ENCODE results near the gene IL23A.
A peak's percentile ranks its signal among the peaks of the same experiment; 100 is the strongest.

Gene IL23A

GRCh38 chr12:56346675-56347074 lies 8.0 kb downstream of the IL23A start:
- TF ChIP-seq RAD21 (IDR thresholded peaks at IDR 0.05; ENCODE audit: low read depth) = peak; percentile 6; the same call in 1 of the 2 replicates
- no peak for TF ChIP-seq MAX (IDR thresholded peaks at IDR 0.05)

GRCh38 chr12:56348776-56349175 lies 10.1 kb downstream of the IL23A start:
- TF ChIP-seq EP300 (IDR thresholded peaks at IDR 0.05; ENCODE audit: borderline replicate concordance) = no peak
- TF ChIP-seq TCF12 (IDR thresholded peaks at IDR 0.05; ENCODE audit: low read depth) = no peak
- no peak for TF ChIP-seq TEAD4 (IDR thresholded peaks at IDR 0.05)
- TF ChIP-seq, protein P1, sequence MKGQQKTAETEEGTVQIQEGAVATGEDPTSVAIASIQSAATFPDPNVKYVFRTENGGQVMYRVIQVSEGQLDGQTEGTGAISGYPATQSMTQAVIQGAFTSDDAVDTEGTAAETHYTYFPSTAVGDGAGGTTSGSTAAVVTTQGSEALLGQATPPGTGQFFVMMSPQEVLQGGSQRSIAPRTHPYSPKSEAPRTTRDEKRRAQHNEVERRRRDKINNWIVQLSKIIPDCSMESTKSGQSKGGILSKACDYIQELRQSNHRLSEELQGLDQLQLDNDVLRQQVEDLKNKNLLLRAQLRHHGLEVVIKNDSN (IDR thresholded peaks at IDR 0.05) = no peak
- no peak for TF ChIP-seq CEBPB (IDR thresholded peaks at IDR 0.05)
- TF ChIP-seq EGR1 (IDR thresholded peaks at IDR 0.05) = no peak
- no peak for TF ChIP-seq RAD21 (IDR thresholded peaks at IDR 0.05; ENCODE audit: low read depth)
- TF ChIP-seq, protein P2, sequence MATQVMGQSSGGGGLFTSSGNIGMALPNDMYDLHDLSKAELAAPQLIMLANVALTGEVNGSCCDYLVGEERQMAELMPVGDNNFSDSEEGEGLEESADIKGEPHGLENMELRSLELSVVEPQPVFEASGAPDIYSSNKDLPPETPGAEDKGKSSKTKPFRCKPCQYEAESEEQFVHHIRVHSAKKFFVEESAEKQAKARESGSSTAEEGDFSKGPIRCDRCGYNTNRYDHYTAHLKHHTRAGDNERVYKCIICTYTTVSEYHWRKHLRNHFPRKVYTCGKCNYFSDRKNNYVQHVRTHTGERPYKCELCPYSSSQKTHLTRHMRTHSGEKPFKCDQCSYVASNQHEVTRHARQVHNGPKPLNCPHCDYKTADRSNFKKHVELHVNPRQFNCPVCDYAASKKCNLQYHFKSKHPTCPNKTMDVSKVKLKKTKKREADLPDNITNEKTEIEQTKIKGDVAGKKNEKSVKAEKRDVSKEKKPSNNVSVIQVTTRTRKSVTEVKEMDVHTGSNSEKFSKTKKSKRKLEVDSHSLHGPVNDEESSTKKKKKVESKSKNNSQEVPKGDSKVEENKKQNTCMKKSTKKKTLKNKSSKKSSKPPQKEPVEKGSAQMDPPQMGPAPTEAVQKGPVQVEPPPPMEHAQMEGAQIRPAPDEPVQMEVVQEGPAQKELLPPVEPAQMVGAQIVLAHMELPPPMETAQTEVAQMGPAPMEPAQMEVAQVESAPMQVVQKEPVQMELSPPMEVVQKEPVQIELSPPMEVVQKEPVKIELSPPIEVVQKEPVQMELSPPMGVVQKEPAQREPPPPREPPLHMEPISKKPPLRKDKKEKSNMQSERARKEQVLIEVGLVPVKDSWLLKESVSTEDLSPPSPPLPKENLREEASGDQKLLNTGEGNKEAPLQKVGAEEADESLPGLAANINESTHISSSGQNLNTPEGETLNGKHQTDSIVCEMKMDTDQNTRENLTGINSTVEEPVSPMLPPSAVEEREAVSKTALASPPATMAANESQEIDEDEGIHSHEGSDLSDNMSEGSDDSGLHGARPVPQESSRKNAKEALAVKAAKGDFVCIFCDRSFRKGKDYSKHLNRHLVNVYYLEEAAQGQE (IDR thresholded peaks at IDR 0.05; ENCODE audit: low read depth) = no peak
- TF ChIP-seq TAF1 (IDR thresholded peaks at IDR 0.05; ENCODE audit: low read depth) = no peak
- TF ChIP-seq YY1 (IDR thresholded peaks at IDR 0.05; ENCODE audit: low read depth) = no peak
- no peak for TF ChIP-seq MAX (IDR thresholded peaks at IDR 0.05)
- TF ChIP-seq NFIC (IDR thresholded peaks at IDR 0.05) = no peak
- no peak for TF ChIP-seq FOXM1 (IDR thresholded peaks at IDR 0.05; ENCODE audit: borderline replicate concordance, low read depth)

DNA sequence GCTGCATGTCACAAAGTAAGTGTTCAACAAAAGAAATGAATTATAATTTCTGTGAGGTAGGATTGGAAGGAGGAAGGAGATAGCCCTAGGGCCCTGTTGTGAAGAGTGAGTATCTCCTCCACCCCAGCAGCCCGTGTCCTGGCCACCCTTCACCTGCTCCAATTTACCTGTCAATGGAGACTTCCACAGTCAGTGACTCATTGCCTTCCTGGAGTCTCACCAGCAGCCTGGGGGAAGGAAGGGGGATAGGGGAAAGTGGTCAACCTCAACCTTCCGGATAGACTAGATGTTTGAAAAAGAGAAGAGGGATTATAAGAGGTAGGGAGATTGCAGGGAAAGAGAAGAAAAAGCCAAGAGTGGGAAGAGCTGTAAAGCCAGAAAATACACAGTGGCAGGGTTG lies 12.0 kb downstream of the IL23A start:
- no peak for TF ChIP-seq FOXM1 (IDR thresholded peaks at IDR 0.05; ENCODE audit: borderline replicate concordance, low read depth)
- no peak for TF ChIP-seq RAD21 (IDR thresholded peaks at IDR 0.05; ENCODE audit: low read depth)
- no peak for TF ChIP-seq TEAD4 (IDR thresholded peaks at IDR 0.05)
- TF ChIP-seq, protein P1 (IDR thresholded peaks at IDR 0.05) = no peak
- no peak for TF ChIP-seq CREB1 (IDR thresholded peaks at IDR 0.05; ENCODE audit: low read depth)
- TF ChIP-seq YY1 (IDR thresholded peaks at IDR 0.05; ENCODE audit: low read depth) = no peak
- TF ChIP-seq, protein P2 (IDR thresholded peaks at IDR 0.05; ENCODE audit: low read depth) = no peak
- TF ChIP-seq EGR1 (IDR thresholded peaks at IDR 0.05) = no peak
- TF ChIP-seq TCF12 (IDR thresholded peaks at IDR 0.05; ENCODE audit: low read depth) = no peak
- no peak for TF ChIP-seq CEBPB (IDR thresholded peaks at IDR 0.05)
- TF ChIP-seq TAF1 (IDR thresholded peaks at IDR 0.05; ENCODE audit: low read depth) = no peak
- no peak for TF ChIP-seq NFIC (IDR thresholded peaks at IDR 0.05)
- TF ChIP-seq ZBTB7A (IDR thresholded peaks at IDR 0.05; ENCODE audit: low read depth) = no peak
- no peak for TF ChIP-seq EP300 (IDR thresholded peaks at IDR 0.05; ENCODE audit: borderline replicate concordance)
- TF ChIP-seq MAX (IDR thresholded peaks at IDR 0.05) = no peak

DNA sequence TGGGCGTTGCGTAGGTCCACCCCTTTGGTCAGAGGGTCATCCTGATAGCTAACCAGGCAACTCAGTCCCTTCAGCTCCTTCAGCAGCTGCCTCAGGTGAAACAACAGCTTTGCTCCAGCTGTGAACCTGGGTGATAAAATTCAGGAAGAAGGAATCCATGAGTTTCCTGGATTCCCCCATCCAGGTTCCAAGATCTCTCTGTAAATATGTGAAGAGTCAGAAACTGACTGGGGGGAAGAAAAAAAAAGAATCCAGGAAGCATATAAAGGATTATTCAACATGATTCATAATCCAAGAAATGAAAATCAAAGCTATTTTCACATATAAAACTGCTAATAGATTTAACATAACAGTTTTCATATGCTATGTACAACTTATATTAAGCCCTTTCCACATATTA lies 12.6 kb downstream of the IL23A start:
- TF ChIP-seq TEAD4 (IDR thresholded peaks at IDR 0.05) (no peak), CREB1 (IDR thresholded peaks at IDR 0.05; ENCODE audit: low read depth) (no peak)

- TF ChIP-seq TEAD4 (IDR thresholded peaks at IDR 0.05) = no peak
- TF ChIP-seq CREB1 (IDR thresholded peaks at IDR 0.05; ENCODE audit: low read depth) = no peak
- TF ChIP-seq CEBPB (IDR thresholded peaks at IDR 0.05) = no peak
These were observed 20.3 kb downstream of the IL23A start for GRCh38 chr12:56358836-56359532.

DNA sequence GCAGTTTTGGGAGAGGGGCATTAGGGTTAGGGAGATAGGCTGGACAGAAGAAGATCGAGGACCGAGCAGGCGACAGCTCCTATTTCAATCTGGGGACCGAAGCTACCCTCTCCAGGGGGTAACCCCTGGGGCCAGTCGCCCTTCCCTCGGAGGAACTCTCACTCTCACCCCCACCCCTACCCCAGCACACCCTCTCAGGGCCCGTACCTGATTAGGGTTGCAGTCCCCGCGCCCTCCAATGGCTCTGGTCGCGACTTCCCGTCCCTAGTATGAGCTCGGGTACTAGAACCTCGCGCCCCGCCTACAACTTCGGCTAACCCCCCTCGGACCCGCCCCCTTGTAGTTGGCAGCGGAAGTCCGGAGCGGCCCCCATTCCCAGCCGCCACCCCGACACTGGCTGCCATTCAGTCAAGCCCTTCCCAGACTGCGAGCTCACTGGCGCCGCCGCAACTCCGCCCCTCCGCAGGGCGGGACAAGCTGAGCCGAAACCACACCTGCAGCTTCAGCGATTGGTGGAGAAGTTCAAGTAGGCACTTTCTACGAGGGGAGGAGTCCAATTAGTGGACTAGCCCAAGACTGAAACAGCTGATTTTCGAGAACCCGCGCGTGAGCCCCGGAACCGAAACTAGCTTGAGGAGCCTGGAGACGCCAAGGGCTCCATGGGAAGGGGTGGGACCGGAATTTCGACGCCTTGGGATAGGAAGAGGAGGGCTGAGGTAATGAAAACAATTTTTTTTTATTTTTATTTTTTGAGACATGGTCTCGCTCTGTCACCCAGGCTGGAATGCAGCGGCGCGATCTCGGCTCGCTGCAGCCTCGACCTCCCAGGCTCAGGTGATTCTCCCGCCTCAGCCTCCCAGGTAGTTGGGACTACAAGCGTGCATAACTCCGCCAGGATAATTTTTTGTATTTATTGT lies 21.4 kb downstream of the IL23A start, which contains the start of gene STAT2:
STAT2 (minus strand) TSS at position 257 of the 917 bp plus-strand sequence. CDS start 3,536 bp downstream, outside the sequence.
- TF ChIP-seq CEBPB (IDR thresholded peaks at IDR 0.05) (no peak), CREB1 (IDR thresholded peaks at IDR 0.05; ENCODE audit: low read depth) (peak; percentile 66), RAD21 (IDR thresholded peaks at IDR 0.05; ENCODE audit: low read depth) (no peak; the same call in 1 of the 2 replicates), TCF12 (IDR thresholded peaks at IDR 0.05; ENCODE audit: low read depth) (peak; percentile 77), MAX (IDR thresholded peaks at IDR 0.05) (peak; percentile 88), NFIC (IDR thresholded peaks at IDR 0.05) (no peak; the same call in 1 of the 2 replicates), FOXM1 (IDR thresholded peaks at IDR 0.05; ENCODE audit: borderline replicate concordance, low read depth) (no peak), EP300 (IDR thresholded peaks at IDR 0.05; ENCODE audit: borderline replicate concordance) (peak; percentile 60), YY1 (IDR thresholded peaks at IDR 0.05; ENCODE audit: low read depth) (peak; percentile 29), EGR1 (IDR thresholded peaks at IDR 0.05) (peak; percentile 4; the same call in 1 of the 2 replicates), ZBTB7A (IDR thresholded peaks at IDR 0.05; ENCODE audit: low read depth) (peak; percentile 47; the same call in 1 of the 2 replicates), TAF1 (IDR thresholded peaks at IDR 0.05; ENCODE audit: low read depth) (peak; percentile 64), TEAD4 (IDR thresholded peaks at IDR 0.05) (peak; percentile 83)
- TF ChIP-seq, protein P1 (IDR thresholded peaks at IDR 0.05) = peak; percentile 10
- TF ChIP-seq, protein P2 (IDR thresholded peaks at IDR 0.05; ENCODE audit: low read depth) = no peak

Measured in Ishikawa (cell line).